Upper lobe of left lung (tissue), 6 donors: ENCODE results near the gene SEMA5A. TPM values are rescaled to one million over a fixed set of nuclear protein-coding genes. Genes with fewer than 3 reads are reported as not detected.

ENCODE experiments used
- ATAC-seq, 2 donors: fragments of 200-7000 bp; cut with Tn5 transposase; one replicate each; pipeline ENCODE4 v1.9.1; 2022; ENCODE audit warnings: mild to moderate bottlenecking in 2 of 2, moderate library complexity in 2 of 2; ENCODE audit not compliant: low FRiP score in 2 of 2
- DNase-seq, 2 donors: peaks; one replicate each; pipeline ENCODE4 v3.0.0-alpha.2; 2019 to 2020
- H3K27ac ChIP-seq, 4 donors: fragments of 200-600 bp; sonication (generic); one replicate each; pipeline ENCODE4 v1.5.1; 2016 to 2019
- H3K27me3 ChIP-seq, 4 donors: fragments of 200-600 bp; sonication (generic); one replicate each; pipeline ENCODE4 v1.5.1; 2017 to 2019
- H3K36me3 ChIP-seq, 4 donors: fragments of 200-600 bp; sonication (generic); one replicate each; pipeline ENCODE4 v1.5.1; 2016 to 2019
- H3K4me1 ChIP-seq, 4 donors: fragments of 200-600 bp; sonication (generic); one replicate each; pipeline ENCODE4 v1.5.1; 2018 to 2019
- H3K4me3 ChIP-seq, 4 donors: fragments of 200-600 bp; sonication (generic); one replicate each; pipeline ENCODE4 v1.5.1; 2017 to 2019; ENCODE audit warnings: mild to moderate bottlenecking in 2 of 4, moderate library complexity in 1 of 4
- H3K9me3 ChIP-seq, 4 donors: fragments of 200-600 bp; sonication (generic); one replicate each; pipeline ENCODE4 v1.5.1; 2018 to 2019
- EP300 ChIP-seq, 4 donors: sonication (generic); formaldehyde crosslinking; IDR thresholded peaks; one replicate each; pipeline ENCODE4 v1.5.1; 2017; ENCODE audit warnings: antibody characterized with exemption in 4 of 4, control low read depth in 2 of 4
- POLR2A ChIP-seq, 4 donors: fragments of 450-650 bp; IDR thresholded peaks; one replicate each; pipeline ENCODE4 v1.5.1; 2016 to 2017; ENCODE audit warnings: antibody characterized with exemption in 4 of 4, mild to moderate bottlenecking in 2 of 4
- POLR2AphosphoS5 ChIP-seq, 2 donors: sonication (generic); formaldehyde crosslinking; IDR thresholded peaks; one replicate each; pipeline ENCODE4 v1.5.1; 2017; ENCODE audit warnings: antibody characterized with exemption in 2 of 2
- WGBS, 2 donors: methylation state at CpG; one replicate each; pipeline ENCODE4 v1.1.5; 2017 to 2018; 5-methylcytosine and 5-hydroxymethylcytosine counted together
- total RNA-seq, 6 donors: library from RNA; depleted of rRNA in 4 of 6; stranded (reverse); fragments of >200 nt in 4 of 6; gene quantifications; one replicate each; pipeline versions ENCODE4 v1.1.0 to v1.2.1, GENCODE V29; 2016 to 2021
- TF ChIP-seq, protein P1 (sequence below), 6 experiments: fragments of 450-650 bp in 4 of 6; fragments of 200-600 bp in 2 of 6; sonication (generic) in 2 of 6; IDR thresholded peaks; one replicate each; pipeline ENCODE4 v1.5.1; 2016 to 2019; ENCODE audit warnings: antibody characterized with exemption in 6 of 6
- donor health status: DM: no; HTN: no; CAD: no; lungs with moderate emphysema.
- donor health status: DM: no; HTN: yes; CAD: no; lungs with severe emphysema.

Gene SEMA5A
- total RNA-seq, 6 donors from 2014 or later, result 5.2 to 40.5 (median 27.5) TPM

DNA sequence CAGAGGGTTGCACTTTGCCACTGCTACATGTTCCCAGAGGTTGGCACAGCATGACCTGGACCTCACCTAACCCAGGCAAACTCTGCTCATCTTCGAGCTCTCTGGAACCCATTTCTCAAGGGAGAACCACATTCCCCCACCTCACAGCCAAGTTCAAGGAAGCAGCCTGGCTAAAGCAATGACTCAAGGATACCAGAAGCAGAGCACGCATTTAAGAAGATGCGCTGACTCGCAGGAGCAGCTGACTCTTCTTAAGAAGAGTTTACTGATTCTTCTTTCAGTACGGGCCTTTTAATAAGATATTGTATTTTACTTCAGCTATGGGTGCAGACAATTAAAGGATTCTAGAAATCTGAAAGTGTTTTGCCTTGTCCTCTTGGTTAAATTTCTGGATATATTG is 4.1 kb upstream of the SEMA5A start:
- H3K4me1 ChIP-seq, result peaks cover 0 to 20% (median 17%) of the 10 kb centered on the region in 4 donors
- no peaks in the 10 kb centered on the region for H3K9me3 ChIP-seq
- no peak overlapping the region for H3K4me3 ChIP-seq
- no peak overlapping the region for H3K27ac ChIP-seq
- DNase-seq (no peak), ATAC-seq (no peak)
- peaks cover 0 to 11% (median 3%) of the 10 kb centered on the region in 4 donors for H3K27me3 ChIP-seq
- no peak for TF ChIP-seq POLR2A (IDR thresholded peaks at IDR 0.05)
- 90 to 92% methylated on average over 5 of the region's 5 CpGs for WGBS, 2 donors
- H3K36me3 ChIP-seq, result peaks cover 0 to 10% (median 3%) of the 10 kb centered on the region in 4 donors

DNA sequence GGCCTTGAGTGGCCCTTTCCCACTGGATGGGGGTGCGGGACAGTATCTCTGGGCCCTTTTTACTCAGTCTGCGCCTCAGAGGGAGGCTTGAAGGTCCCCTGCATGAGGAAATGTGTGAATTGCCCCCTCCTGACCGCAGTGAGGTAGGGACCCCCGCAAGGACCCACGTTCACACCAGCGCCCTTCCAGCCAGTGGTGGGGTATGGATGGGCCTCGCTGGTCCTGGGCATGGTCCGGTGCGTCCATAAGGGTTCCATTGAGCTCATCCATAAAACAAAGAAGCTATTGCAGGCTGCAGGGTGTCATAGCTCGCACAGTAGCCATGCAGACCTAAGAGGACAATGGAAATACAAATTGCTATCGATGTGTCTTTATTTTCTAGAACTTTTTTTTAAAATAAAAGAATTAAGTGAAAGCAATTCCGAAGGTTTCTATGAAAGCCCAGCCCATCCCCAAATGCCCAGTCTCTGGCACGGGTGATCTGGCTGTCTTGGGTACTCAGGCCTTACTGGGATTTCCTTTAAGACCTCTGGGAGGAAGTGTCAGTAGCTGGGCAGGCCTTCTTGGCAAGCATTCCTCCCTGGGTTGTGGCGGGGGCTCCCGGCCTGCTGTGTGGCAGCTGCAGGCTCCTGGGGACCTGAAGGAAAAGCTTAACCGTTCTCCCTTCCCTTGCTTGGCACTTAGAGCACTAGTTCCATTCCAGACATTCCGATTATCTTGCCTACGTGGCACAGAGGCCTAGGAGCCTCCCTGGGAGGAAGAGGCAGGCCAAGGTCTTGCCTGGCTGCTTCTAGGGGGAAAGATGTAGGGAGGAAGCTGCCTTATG is 1.5 kb upstream of the SEMA5A start:
- H3K27me3 ChIP-seq, result peaks cover 0 to 16% (median 5%) of the 10 kb centered on the region in 4 donors
- no peaks in the 10 kb centered on the region for H3K9me3 ChIP-seq
- peak overlapping the region in 3 of 4 donors; percentile 87 to 92 (median 88) for H3K27ac ChIP-seq
- peak overlapping the region; percentile 45 to 73 (median 58) for H3K4me3 ChIP-seq
- 56 to 62% methylated on average over 15 to 18 of the region's 18 CpGs for WGBS, 2 donors
- peak; percentile 1 to 41 for ATAC-seq
- DNase-seq, result peak; percentile 45 to 61
- peaks cover 6 to 31% (median 21%) of the 10 kb centered on the region in 4 donors for H3K4me1 ChIP-seq
- peaks cover 0 to 10% (median 3%) of the 10 kb centered on the region in 4 donors for H3K36me3 ChIP-seq
- TF ChIP-seq POLR2AphosphoS5 (IDR thresholded peaks at IDR 0.05) (no peak), EP300 (IDR thresholded peaks at IDR 0.05) (no peak), POLR2A (IDR thresholded peaks at IDR 0.05) (no peak)
- TF ChIP-seq, protein P1, sequence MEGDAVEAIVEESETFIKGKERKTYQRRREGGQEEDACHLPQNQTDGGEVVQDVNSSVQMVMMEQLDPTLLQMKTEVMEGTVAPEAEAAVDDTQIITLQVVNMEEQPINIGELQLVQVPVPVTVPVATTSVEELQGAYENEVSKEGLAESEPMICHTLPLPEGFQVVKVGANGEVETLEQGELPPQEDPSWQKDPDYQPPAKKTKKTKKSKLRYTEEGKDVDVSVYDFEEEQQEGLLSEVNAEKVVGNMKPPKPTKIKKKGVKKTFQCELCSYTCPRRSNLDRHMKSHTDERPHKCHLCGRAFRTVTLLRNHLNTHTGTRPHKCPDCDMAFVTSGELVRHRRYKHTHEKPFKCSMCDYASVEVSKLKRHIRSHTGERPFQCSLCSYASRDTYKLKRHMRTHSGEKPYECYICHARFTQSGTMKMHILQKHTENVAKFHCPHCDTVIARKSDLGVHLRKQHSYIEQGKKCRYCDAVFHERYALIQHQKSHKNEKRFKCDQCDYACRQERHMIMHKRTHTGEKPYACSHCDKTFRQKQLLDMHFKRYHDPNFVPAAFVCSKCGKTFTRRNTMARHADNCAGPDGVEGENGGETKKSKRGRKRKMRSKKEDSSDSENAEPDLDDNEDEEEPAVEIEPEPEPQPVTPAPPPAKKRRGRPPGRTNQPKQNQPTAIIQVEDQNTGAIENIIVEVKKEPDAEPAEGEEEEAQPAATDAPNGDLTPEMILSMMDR (IDR thresholded peaks at IDR 0.05), result no peak

DNA sequence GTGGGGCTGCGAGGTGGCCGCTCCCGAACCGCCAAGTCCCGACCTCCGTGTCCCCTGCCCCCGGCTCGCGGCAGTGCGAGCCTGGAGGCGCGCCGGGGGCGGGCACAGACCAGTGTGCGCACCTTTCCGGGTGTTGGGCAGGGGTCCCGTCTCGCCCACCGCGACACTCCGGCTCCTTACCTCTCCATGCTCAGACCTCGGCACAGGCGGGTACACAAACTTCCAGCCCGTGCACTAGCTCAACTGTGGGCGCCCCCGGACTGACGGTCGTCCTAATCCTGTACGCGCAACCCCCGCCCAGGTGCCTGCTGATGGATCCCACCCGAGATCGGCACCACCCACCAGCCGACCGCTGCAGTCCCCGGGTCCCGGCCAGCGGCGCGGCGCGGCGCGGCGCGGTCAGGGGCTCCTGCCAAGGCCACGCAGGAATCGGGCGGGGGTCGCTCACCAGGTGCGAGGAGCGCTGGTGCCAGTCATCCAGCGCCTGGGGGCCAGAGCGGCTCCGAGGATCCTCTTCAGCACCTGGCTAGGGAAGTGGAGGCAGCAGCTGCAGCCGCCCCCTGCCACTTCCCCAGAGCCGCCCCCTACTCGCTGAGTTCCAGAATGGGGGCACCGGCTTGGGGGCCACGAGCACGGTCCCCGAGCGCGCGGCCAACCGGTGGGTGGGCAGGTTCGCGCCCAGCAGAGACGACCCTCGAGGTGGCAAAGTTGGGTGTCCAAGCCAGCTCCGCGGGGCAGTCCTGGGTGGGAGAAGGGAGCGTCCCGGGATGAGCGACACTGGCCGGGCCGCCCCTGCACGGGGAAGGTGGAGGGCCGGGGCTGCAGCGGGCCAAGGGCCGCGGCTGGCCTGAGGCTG is 511 bp downstream of the SEMA5A start:
- H3K27ac ChIP-seq, result peak overlapping the region; percentile 24 to 92 (median 68)
- peaks cover 6 to 31% (median 21%) of the 10 kb centered on the region in 4 donors for H3K4me1 ChIP-seq
- H3K27me3 ChIP-seq, result peaks cover 0 to 16% (median 5%) of the 10 kb centered on the region in 4 donors
- TF ChIP-seq EP300 (IDR thresholded peaks at IDR 0.05) (no peak), POLR2AphosphoS5 (IDR thresholded peaks at IDR 0.05) (no peak), POLR2A (IDR thresholded peaks at IDR 0.05) (no peak)
- TF ChIP-seq, protein P1 (IDR thresholded peaks at IDR 0.05), result no peak
- DNase-seq (peak in 1 of 2 donors; percentile 85), ATAC-seq (peak; percentile 8 to 28)
- no peaks in the 10 kb centered on the region for H3K9me3 ChIP-seq
- peaks cover 0 to 10% (median 3%) of the 10 kb centered on the region in 4 donors for H3K36me3 ChIP-seq
- H3K4me3 ChIP-seq, result peak overlapping the region; percentile 44 to 73 (median 58)
- WGBS, 2 donors, result 4 to 6% methylated on average over 14 to 48 of the region's 82 CpGs

DNA sequence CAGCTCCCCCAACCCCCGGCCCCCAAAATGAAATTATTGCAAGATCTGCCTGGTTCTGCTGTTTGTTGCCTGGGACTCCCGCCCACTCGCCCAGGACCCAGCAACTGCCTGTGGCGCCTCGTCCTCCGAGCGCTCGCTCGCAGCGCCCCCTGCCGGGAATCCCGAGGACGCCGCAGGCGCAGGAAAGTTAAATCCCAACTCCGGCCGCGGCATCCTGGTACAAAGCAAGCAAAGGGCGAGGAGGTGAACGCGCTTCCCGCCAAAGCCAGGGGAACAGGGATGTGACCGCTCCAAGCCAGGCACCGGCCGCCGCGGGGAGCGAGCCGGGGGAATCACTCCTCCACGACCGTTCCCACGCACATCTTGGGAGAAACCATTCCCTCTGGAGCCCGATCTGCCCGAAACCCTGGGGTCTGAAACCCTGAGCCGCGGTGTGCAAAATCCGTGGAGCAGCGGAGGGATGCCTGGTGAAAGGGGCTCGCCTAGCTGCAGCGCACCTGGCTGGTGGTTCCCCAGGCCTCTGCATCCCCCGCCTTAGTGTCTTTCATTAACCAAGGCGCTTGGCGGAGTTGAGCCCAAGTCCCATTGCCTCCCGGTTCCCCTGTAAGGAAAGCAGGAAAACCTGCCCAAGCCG is 1.3 kb downstream of the SEMA5A start:
- peaks cover 6 to 31% (median 21%) of the 10 kb centered on the region in 4 donors for H3K4me1 ChIP-seq
- H3K9me3 ChIP-seq, result no peaks in the 10 kb centered on the region
- ATAC-seq, result peak; percentile 88 to 91
- peak; percentile 81 to 95 for DNase-seq
- 1 to 4% methylated on average over 13 to 42 of the region's 45 CpGs for WGBS, 2 donors
- H3K27me3 ChIP-seq, result peaks cover 0 to 16% (median 5%) of the 10 kb centered on the region in 4 donors
- peak overlapping the region; percentile 44 to 73 (median 58) for H3K4me3 ChIP-seq
- H3K27ac ChIP-seq, result peak overlapping the region; percentile 24 to 92 (median 68)
- TF ChIP-seq POLR2AphosphoS5 (IDR thresholded peaks at IDR 0.05) (peak in 1 of 2 donors; percentile 41), EP300 (IDR thresholded peaks at IDR 0.05) (no peak), POLR2A (IDR thresholded peaks at IDR 0.05) (peak in 1 of 4 donors; percentile 8)
- TF ChIP-seq, protein P1 (IDR thresholded peaks at IDR 0.05), result peak; percentile 68 to 89 (median 82)
- peaks cover 0 to 8% (median 1%) of the 10 kb centered on the region in 4 donors for H3K36me3 ChIP-seq
